CD4-positive, alpha-beta T cell (primary cell): ENCODE data around the gene PCED1B. TPM values are rescaled to one million over a fixed set of nuclear protein-coding genes. Genes with fewer than 3 reads are reported as not detected.

ENCODE experiments used
- ATAC-seq: fragments of 200-7000 bp; cut with Tn5 transposase; one replicate; pipeline ENCODE4 v1.10.0; 2022; ENCODE audit warnings: mild to moderate bottlenecking; ENCODE audit not compliant: poor library complexity
- CTCF ChIA-PET: fragments of 350-600 bp; sonication (Branson Sonifier 250); formaldehyde crosslinking; loops from one replicate; lab custom pipeline; 2021; ENCODE audit warnings: antibody characterized with exemption, inconsistent platforms; lab: Charles Lee
- POLR2A ChIA-PET: fragments of 350-600 bp; sonication (Branson Sonifier 250); formaldehyde crosslinking; loops from one replicate; lab custom pipeline; 2021; ENCODE audit warnings: antibody characterized with exemption, inconsistent platforms; lab: Charles Lee
- DNase-seq, 14 experiments: peaks; one replicate each; pipeline ENCODE4 v3.0.0-alpha.2; 2013 to 2020; ENCODE audit warnings: mixed read lengths in 2 of 14
- H3K27ac ChIP-seq, 2 donors: one replicate each; pipeline versions ENCODE4 v1.5.1 to v1.7.0; 2013; ENCODE audit warnings: low read length in 2 of 2, low read depth in 1 of 2, mild to moderate bottlenecking in 1 of 2
- H3K27me3 ChIP-seq, 2 experiments: 1 replicate in 1 of 2; 2 replicates in 1 of 2; pipeline versions ENCODE4 v1.6.1 to v1.7.0; 2013; ENCODE audit warnings: low read length in 2 of 2, control low read depth in 1 of 2, mild to moderate bottlenecking in 1 of 2, moderate library complexity in 1 of 2; ENCODE audit not compliant: insufficient read depth in 2 of 2, control insufficient read depth in 1 of 2
- H3K36me3 ChIP-seq: one replicate; pipeline ENCODE4 v1.6.1; 2013; ENCODE audit warnings: low read length, control low read depth; ENCODE audit not compliant: insufficient read depth
- H3K4me1 ChIP-seq: one replicate; pipeline ENCODE4 v1.6.1; 2013; ENCODE audit warnings: low read length, control low read depth; ENCODE audit not compliant: insufficient read depth
- H3K4me3 ChIP-seq: one replicate; pipeline ENCODE4 v1.5.1; 2013; ENCODE audit warnings: mild to moderate bottlenecking, low read length, moderate library complexity
- H3K9me3 ChIP-seq, 2 experiments: 1 replicate in 1 of 2; 2 replicates in 1 of 2; pipeline versions ENCODE4 v1.6.1 to v1.7.0; 2013; ENCODE audit warnings: low read length in 2 of 2, mild to moderate bottlenecking in 2 of 2, control low read depth in 1 of 2, moderate library complexity in 1 of 2; ENCODE audit not compliant: control insufficient read depth in 1 of 2, insufficient read depth in 1 of 2
- H3K27ac Mint-ChIP-seq: one replicate; pipeline ENCODE4 v1.8.0; 2020; ENCODE audit warnings: mixed read lengths
- H3K27me3 Mint-ChIP-seq: one replicate; pipeline ENCODE4 v1.8.0; 2021; ENCODE audit warnings: mixed read lengths
- H3K36me3 Mint-ChIP-seq: one replicate; pipeline ENCODE4 v1.8.0; 2021; ENCODE audit warnings: low read depth, mixed read lengths
- H3K4me1 Mint-ChIP-seq: one replicate; pipeline ENCODE4 v1.8.0; 2021; ENCODE audit warnings: low read depth, mixed read lengths
- H3K4me3 Mint-ChIP-seq: one replicate; pipeline ENCODE4 v1.8.0; 2020; ENCODE audit warnings: mild to moderate bottlenecking, mixed read lengths
- H3K9me3 Mint-ChIP-seq: one replicate; pipeline ENCODE4 v1.8.0; 2020; ENCODE audit warnings: mixed read lengths
- CTCF ChIP-seq: fragments of 200-600 bp; IDR thresholded peaks from one replicate; pipeline ENCODE4 v1.8.0; 2022; ENCODE audit warnings: antibody characterized with exemption, mild to moderate bottlenecking
- intact Hi-C, 2 experiments: fragments of 100-400 bp; cut with DNase I in 1 of 2; cut with micrococcal nuclease in 1 of 2; formaldehyde crosslinking; loops; one replicate each; pipeline versions ENCODE4 v1.15.1 to v1.9.0; 2023 to 2025; cut with DNase I, micrococcal nuclease
- total RNA-seq, 174 experiments: library from RNA in 2 of 174; stranded (reverse) in 2 of 174; gene quantifications; one replicate each; pipeline ENCODE4 v1.2.3 and lab custom pipeline; 2021 to 2026

Gene PCED1B
- total RNA-seq, 2 experiments from 2014 or later, result 18.7 to 20.0 TPM

- TF ChIP-seq CTCF, result peak; percentile 34
- Histone ChIP-seq H3K9me3 (no peaks in the 10 kb centered on the region), H3K36me3 (no peaks in the 10 kb centered on the region), H3K4me1 (no peaks in the 10 kb centered on the region), H3K27ac (no peak overlapping the region), H3K27me3 (no peaks in the 10 kb centered on the region), H3K4me3 (no peak overlapping the region)
- H3K4me3 Mint-ChIP-seq, result no peak overlapping the region
- no peaks in the 10 kb centered on the region for H3K27me3 Mint-ChIP-seq
- no peaks in the 10 kb centered on the region for H3K9me3 Mint-ChIP-seq
- POLR2A ChIA-PET, result interaction anchor here (0.8 to 2.9 kb wide), 3 partner anchors 8 to 136 kb away, joined by 5 to 10 read pairs (median 5); partner anchors contain the start of genes AMIGO2 and PCED1B
- DNase-seq (peak in 3 of 14 experiments; percentile 34 to 52 (median 51)), ATAC-seq (no peak)
- intact Hi-C loops, result no loop called here
- CTCF ChIA-PET, result interaction anchor here (0.7 to 2.8 kb wide), 10 partner anchors 9 to 326 kb away, joined by 3 to 16 read pairs (median 4); partner anchors contain the start of genes AMIGO2 and PCED1B
- H3K27ac Mint-ChIP-seq, result no peak overlapping the region
- no peaks in the 10 kb centered on the region for H3K36me3 Mint-ChIP-seq
- peaks cover 16% of the 10 kb centered on the region for H3K4me1 Mint-ChIP-seq
These were observed 8.1 kb upstream of the PCED1B start for GRCh38 chr12:47071241-47071852.

GRCh38 chr12:47073951-47074350 is 5.5 kb upstream of the PCED1B start:
- Histone ChIP-seq H3K36me3 (no peaks in the 10 kb centered on the region), H3K27ac (no peak overlapping the region), H3K4me1 (peaks cover 17% of the 10 kb centered on the region), H3K4me3 (no peak overlapping the region), H3K27me3 (no peaks in the 10 kb centered on the region), H3K9me3 (no peaks in the 10 kb centered on the region)
- H3K27me3 Mint-ChIP-seq, result no peaks in the 10 kb centered on the region
- no peak for TF ChIP-seq CTCF
- intact Hi-C loops, result no loop called here
- ChIA-PET POLR2A (interaction anchor here (0.7 kb wide), 1 partner anchor 105 kb away, joined by 6 read pairs; no protein-coding TSS in a partner anchor), CTCF (interaction anchor here (0.9 kb wide), 1 partner anchor 11 kb away, joined by 4 read pairs; no protein-coding TSS in a partner anchor)
- no peak for DNase-seq
- H3K36me3 Mint-ChIP-seq, result peaks cover 5% of the 10 kb centered on the region
- no peak overlapping the region for H3K4me3 Mint-ChIP-seq
- H3K9me3 Mint-ChIP-seq, result no peaks in the 10 kb centered on the region
- no peak overlapping the region for H3K27ac Mint-ChIP-seq
- H3K4me1 Mint-ChIP-seq, result peaks cover 42% of the 10 kb centered on the region
- ATAC-seq, result no peak

- POLR2A ChIA-PET, result no interaction called here
These were observed 4.7 kb upstream of the PCED1B start for GRCh38 chr12:47074757-47075156.

More at GRCh38 chr12:47074757-47075156, 4.7 kb upstream of the PCED1B start:
- no peaks in the 10 kb centered on the region for H3K9me3 ChIP-seq
- H3K4me3 ChIP-seq, result no peak overlapping the region
- no peaks in the 10 kb centered on the region for H3K27me3 ChIP-seq
- TF ChIP-seq CTCF, result no peak
- peaks cover 19% of the 10 kb centered on the region for H3K4me1 ChIP-seq
- H3K4me1 Mint-ChIP-seq, result peaks cover 47% of the 10 kb centered on the region
- DNase-seq (no peak), ATAC-seq (no peak)
- intact Hi-C loops, result loop anchor here in 1 of 2 experiments (5.0 kb wide), 2 partner anchors 233 to 323 kb away; no protein-coding TSS in a partner anchor
- no peak overlapping the region for H3K27ac Mint-ChIP-seq
- no peak overlapping the region for H3K27ac ChIP-seq
- H3K27me3 Mint-ChIP-seq, result no peaks in the 10 kb centered on the region
- CTCF ChIA-PET, result interaction anchor here (0.9 to 1.2 kb wide), 2 partner anchors 10 to 323 kb away, joined by 3 to 4 read pairs; no protein-coding TSS in a partner anchor
- H3K36me3 Mint-ChIP-seq, result peaks cover 10% of the 10 kb centered on the region
- H3K4me3 Mint-ChIP-seq, result no peak overlapping the region
- H3K36me3 ChIP-seq, result no peaks in the 10 kb centered on the region
- H3K9me3 Mint-ChIP-seq, result no peaks in the 10 kb centered on the region
